Measurements from ENCODE around the gene ADRA2A.

Gene ADRA2A

GRCh38 chr10:111076682-111077478, at the start of gene ADRA2A:
ADRA2A (plus strand) TSS chr10:111077029; CDS start chr10:111077997, 968 bp downstream.
- DNase-seq (peak; percentile 25), ATAC-seq (peak; percentile 45)

- ATAC-seq: peak; percentile 59
- no peak for DNase-seq
These were observed 46.6 kb upstream of the ADRA2A start for GRCh38 chr10:111030042-111030750.

GRCh38 chr10:111034598-111035310, 42.1 kb upstream of the ADRA2A start:
- ATAC-seq: no peak
- no peak for DNase-seq

- ATAC-seq: no peak
- no peak for DNase-seq
These were observed 41.3 kb upstream of the ADRA2A start for GRCh38 chr10:111035542-111035941.

- ATAC-seq (no peak), DNase-seq (no peak)
These were observed 39.0 kb upstream of the ADRA2A start for GRCh38 chr10:111037858-111038257.

- ATAC-seq (no peak), DNase-seq (no peak)
These were observed 37.3 kb upstream of the ADRA2A start for GRCh38 chr10:111039522-111039921.

- no peak for DNase-seq
- ATAC-seq: no peak
These were observed 19.8 kb upstream of the ADRA2A start for GRCh38 chr10:111057006-111057405.

GRCh38 chr10:111063471-111063870, 13.4 kb upstream of the ADRA2A start:
- DNase-seq: no peak
- no peak for ATAC-seq

GRCh38 chr10:111072232-111072631, 4.6 kb upstream of the ADRA2A start:
- ATAC-seq (no peak), DNase-seq (no peak)

- no peak for ATAC-seq
- no peak for DNase-seq
These were observed 1.1 kb upstream of the ADRA2A start for GRCh38 chr10:111075577-111076185.

- ATAC-seq: peak; percentile 65
- peak; percentile 70 for DNase-seq
These were observed 593 bp upstream of the ADRA2A start for GRCh38 chr10:111076191-111076681.

GRCh38 chr10:111077479-111077784, 603 bp downstream of the ADRA2A start:
- ATAC-seq (no peak), DNase-seq (no peak)

GRCh38 chr10:111077785-111078504, 1.1 kb downstream of the ADRA2A start:
- no peak for ATAC-seq
- DNase-seq: peak; percentile 21

- ATAC-seq: no peak
- no peak for DNase-seq
These were observed 1.8 kb downstream of the ADRA2A start for GRCh38 chr10:111078505-111079185.

GRCh38 chr10:111079241-111079760, 2.5 kb downstream of the ADRA2A start:
- DNase-seq: no peak
- no peak for ATAC-seq

- ATAC-seq (no peak), DNase-seq (no peak)
These were observed 3.0 kb downstream of the ADRA2A start for GRCh38 chr10:111079781-111080180.

GRCh38 chr10:111080224-111080623, 3.4 kb downstream of the ADRA2A start:
- ATAC-seq: no peak
- no peak for DNase-seq

GRCh38 chr10:111081595-111081994, 4.8 kb downstream of the ADRA2A start:
- ATAC-seq (no peak), DNase-seq (no peak)

GRCh38 chr10:111082102-111082975, 5.5 kb downstream of the ADRA2A start:
- no peak for DNase-seq

More at GRCh38 chr10:111082102-111082975, 5.5 kb downstream of the ADRA2A start:
- ATAC-seq: no peak
